K562 (cell line): Measurements from ENCODE around the gene CPE. TPM values are rescaled to one million over a fixed set of nuclear protein-coding genes. Genes with fewer than 3 reads are reported as not detected.

Source experiments
- CEBPB ChIP-seq: fragments of 450-650 bp; IDR thresholded peaks from 2 replicates; pipeline ENCODE4 v1.6.1; 2016; ENCODE audit warnings: missing genetic modification characterization, missing compliant biosample characterization
- HLTF ChIP-seq: fragments of 450-650 bp; IDR thresholded peaks from 2 replicates; pipeline ENCODE4 v1.6.1; 2016
- PHB2 ChIP-seq: fragments of 450-650 bp; IDR thresholded peaks from 2 replicates; pipeline ENCODE4 v1.6.1; 2017; ENCODE audit warnings: low read depth
- ZNF507 ChIP-seq: conservative IDR thresholded peaks from 2 replicates; pipeline ENCODE4 v1.6.1; 2017; ENCODE audit warnings: missing genetic modification characterization, missing compliant biosample characterization
- polyA plus RNA-seq, 8 experiments: library from polyadenylated mRNA; depleted of rRNA in 4 of 8; stranded (reverse) in 5 of 8; unstranded in 3 of 8; fragments of >200 nt; fragmentation: Nextera tagmentation in 2 of 8; fragmentation: Illumina TruSeq in 1 of 8; extraction: Ambion mirVana in 2 of 8; extraction: Trizol in 1 of 8; gene quantifications; 2 replicates each; pipeline versions ENCODE4 v1.2.1 to v1.2.3, GENCODE V29; 2011 to 2014; ENCODE audit warnings: inconsistent platforms in 1 of 8, missing spikeins in 1 of 8
- total RNA-seq, 7 experiments: library from RNA; depleted of rRNA in 6 of 7; stranded (reverse); fragments of >200 nt in 6 of 7; fragmentation: Illumina TruSeq in 2 of 7; extraction: Trizol in 2 of 7; gene quantifications; 2 replicates each; pipeline versions ENCODE4 v1.2.1 to v1.2.3, GENCODE V29; 2011 to 2021; ENCODE audit warnings: low replicate concordance in 1 of 7
- TF ChIP-seq, protein P1 (sequence below), 2 experiments: fragments of 450-650 bp; IDR thresholded peaks; 2 replicates each; pipeline ENCODE4 v1.6.1; 2016; ENCODE audit warnings: mild to moderate bottlenecking in 2 of 2, borderline replicate concordance in 1 of 2, low read depth in 1 of 2, moderate library complexity in 1 of 2
- TF ChIP-seq, protein P2 (sequence below): fragments of 250-450 bp; sonication (Bioruptor Pico); IDR thresholded peaks from 2 replicates; pipeline ENCODE4 v1.5.0; 2021; ENCODE audit warnings: mild to moderate bottlenecking, borderline replicate concordance
- TF ChIP-seq, protein P3 (sequence below), 2 experiments: fragments of 450-650 bp in 1 of 2; IDR thresholded peaks; 2 replicates each; pipeline ENCODE4 v1.6.1; 2011 to 2017; ENCODE audit warnings: low read depth in 2 of 2, antibody characterized with exemption in 1 of 2, borderline replicate concordance in 1 of 2, low read length in 1 of 2, mild to moderate bottlenecking in 1 of 2, mixed read lengths in 1 of 2; ENCODE audit not compliant: control insufficient read depth in 1 of 2
- TF ChIP-seq, protein P4 (sequence below): sonication (generic); IDR thresholded peaks from 2 replicates; pipeline ENCODE4 v1.6.1; 2016

CPE gene
- total and polyA plus RNA-seq, 9 of the 15 experiments (the other 6 are each of a cell fraction or from before 2014, with no cell fraction given): 0.04 to 0.16 (median 0.06) TPM; not detected in 4

DNA sequence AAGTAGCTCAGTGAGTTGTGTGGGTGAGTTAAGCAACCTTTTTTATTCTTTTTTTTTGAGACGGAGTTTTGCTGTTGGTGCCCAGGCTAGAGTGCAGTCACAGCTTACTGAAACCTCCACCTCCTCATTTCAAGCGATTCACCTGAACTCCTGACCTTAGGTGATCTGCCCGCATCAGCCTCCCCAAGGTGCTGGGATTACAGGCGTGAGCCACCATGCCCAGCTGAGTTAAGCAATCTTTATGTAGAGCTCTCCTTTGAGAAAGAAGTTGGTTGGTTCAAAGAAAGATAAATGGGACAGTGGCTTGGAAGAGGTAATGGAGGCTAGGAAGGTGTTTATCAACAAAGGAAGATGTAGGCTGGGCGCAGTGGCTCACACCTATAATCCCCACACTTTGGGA is 48.1 kb upstream of the CPE start (continued):
- TF ChIP-seq, protein P1, sequence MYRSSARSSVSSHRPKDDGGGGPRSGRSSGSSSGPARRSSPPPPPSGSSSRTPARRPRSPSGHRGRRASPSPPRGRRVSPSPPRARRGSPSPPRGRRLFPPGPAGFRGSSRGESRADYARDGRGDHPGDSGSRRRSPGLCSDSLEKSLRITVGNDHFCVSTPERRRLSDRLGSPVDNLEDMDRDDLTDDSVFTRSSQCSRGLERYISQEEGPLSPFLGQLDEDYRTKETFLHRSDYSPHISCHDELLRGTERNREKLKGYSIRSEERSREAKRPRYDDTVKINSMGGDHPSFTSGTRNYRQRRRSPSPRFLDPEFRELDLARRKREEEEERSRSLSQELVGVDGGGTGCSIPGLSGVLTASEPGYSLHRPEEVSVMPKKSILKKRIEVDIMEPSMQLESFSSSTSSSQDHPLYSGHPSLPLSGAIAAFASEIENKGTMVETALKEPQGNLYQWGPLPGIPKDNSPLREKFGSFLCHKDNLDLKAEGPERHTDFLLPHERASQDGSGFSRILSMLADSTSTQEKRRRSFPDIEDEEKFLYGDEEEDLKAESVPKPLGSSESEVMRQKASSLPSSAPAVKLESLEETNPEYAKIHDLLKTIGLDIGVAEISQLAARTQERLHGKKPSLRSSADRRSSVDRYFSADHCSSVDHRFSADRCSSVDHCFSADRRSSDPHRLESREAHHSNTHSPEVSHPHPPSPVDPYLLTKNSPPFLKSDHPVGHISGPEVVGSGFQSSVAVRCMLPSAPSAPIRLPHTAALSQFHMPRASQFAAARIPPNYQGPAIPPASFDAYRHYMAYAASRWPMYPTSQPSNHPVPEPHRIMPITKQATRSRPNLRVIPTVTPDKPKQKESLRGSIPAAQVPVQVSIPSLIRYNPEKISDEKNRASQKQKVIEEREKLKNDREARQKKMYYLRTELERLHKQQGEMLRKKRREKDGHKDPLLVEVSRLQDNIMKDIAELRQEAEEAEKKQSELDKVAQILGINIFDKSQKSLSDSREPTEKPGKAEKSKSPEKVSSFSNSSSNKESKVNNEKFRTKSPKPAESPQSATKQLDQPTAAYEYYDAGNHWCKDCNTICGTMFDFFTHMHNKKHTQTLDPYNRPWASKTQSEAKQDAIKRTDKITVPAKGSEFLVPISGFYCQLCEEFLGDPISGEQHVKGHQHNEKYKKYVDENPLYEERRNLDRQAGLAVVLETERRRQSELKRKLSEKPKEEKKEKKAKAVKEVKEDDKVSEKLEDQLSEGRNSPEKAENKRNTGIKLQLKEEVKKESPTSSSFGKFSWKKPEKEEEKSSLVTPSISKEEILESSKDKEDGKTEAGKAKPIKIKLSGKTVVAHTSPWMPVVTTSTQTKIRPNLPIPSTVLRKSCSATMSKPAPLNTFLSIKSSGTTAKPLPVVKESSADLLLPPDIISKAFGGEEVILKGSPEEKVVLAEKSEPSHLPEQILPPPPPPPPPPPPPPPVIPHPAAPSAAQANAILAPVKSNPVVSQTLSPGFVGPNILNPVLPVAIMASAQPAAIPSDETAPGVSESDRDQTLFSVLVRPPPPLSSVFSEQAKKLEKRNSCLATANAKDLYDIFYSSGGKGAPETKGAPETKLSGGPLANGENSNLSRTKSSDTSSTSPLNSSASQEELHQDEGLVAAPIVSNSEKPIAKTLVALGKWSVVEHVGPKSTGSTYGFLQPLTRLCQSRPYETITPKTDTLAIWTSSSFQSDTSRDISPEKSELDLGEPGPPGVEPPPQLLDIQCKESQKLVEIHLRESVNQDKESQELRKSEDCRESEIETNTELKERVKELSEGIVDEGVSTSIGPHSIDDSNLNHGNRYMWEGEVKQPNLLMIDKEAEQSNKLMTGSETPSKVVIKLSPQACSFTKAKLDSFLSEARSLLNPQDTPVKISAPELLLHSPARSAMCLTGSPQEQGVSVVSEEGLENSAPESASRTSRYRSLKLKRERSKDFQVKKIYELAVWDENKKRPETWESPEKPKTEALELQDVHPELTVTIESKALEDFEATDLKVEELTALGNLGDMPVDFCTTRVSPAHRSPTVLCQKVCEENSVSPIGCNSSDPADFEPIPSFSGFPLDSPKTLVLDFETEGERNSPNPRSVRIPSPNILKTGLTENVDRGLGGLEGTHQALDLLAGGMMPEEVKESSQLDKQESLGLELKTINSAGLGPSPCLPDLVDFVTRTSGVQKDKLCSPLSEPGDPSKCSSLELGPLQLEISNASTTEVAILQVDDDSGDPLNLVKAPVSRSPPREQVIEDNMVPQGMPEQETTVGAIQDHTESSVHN (IDR thresholded peaks at IDR 0.05; ENCODE audit: borderline replicate concordance in 1 of 2, low read depth in 1 of 2): no peak
- TF ChIP-seq, protein P2, sequence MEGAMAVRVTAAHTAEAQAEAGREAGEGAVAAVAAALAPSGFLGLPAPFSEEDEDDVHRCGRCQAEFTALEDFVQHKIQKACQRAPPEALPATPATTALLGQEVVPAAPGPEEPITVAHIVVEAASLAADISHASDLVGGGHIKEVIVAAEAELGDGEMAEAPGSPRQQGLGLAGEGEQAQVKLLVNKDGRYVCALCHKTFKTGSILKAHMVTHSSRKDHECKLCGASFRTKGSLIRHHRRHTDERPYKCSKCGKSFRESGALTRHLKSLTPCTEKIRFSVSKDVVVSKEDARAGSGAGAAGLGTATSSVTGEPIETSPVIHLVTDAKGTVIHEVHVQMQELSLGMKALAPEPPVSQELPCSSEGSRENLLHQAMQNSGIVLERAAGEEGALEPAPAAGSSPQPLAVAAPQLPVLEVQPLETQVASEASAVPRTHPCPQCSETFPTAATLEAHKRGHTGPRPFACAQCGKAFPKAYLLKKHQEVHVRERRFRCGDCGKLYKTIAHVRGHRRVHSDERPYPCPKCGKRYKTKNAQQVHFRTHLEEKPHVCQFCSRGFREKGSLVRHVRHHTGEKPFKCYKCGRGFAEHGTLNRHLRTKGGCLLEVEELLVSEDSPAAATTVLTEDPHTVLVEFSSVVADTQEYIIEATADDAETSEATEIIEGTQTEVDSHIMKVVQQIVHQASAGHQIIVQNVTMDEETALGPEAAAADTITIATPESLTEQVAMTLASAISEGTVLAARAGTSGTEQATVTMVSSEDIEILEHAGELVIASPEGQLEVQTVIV (CRISPR knock-in tag): no peak
- TF ChIP-seq, protein P3, sequence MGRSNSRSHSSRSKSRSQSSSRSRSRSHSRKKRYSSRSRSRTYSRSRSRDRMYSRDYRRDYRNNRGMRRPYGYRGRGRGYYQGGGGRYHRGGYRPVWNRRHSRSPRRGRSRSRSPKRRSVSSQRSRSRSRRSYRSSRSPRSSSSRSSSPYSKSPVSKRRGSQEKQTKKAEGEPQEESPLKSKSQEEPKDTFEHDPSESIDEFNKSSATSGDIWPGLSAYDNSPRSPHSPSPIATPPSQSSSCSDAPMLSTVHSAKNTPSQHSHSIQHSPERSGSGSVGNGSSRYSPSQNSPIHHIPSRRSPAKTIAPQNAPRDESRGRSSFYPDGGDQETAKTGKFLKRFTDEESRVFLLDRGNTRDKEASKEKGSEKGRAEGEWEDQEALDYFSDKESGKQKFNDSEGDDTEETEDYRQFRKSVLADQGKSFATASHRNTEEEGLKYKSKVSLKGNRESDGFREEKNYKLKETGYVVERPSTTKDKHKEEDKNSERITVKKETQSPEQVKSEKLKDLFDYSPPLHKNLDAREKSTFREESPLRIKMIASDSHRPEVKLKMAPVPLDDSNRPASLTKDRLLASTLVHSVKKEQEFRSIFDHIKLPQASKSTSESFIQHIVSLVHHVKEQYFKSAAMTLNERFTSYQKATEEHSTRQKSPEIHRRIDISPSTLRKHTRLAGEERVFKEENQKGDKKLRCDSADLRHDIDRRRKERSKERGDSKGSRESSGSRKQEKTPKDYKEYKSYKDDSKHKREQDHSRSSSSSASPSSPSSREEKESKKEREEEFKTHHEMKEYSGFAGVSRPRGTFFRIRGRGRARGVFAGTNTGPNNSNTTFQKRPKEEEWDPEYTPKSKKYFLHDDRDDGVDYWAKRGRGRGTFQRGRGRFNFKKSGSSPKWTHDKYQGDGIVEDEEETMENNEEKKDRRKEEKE (IDR thresholded peaks at IDR 0.05; ENCODE audit: borderline replicate concordance in 1 of 2, control insufficient read depth in 1 of 2, low read depth in 2 of 2, low read length in 1 of 2): no peak
- no peak for TF ChIP-seq ZNF507 (tag)
- TF ChIP-seq HLTF: no peak
- TF ChIP-seq, protein P4, sequence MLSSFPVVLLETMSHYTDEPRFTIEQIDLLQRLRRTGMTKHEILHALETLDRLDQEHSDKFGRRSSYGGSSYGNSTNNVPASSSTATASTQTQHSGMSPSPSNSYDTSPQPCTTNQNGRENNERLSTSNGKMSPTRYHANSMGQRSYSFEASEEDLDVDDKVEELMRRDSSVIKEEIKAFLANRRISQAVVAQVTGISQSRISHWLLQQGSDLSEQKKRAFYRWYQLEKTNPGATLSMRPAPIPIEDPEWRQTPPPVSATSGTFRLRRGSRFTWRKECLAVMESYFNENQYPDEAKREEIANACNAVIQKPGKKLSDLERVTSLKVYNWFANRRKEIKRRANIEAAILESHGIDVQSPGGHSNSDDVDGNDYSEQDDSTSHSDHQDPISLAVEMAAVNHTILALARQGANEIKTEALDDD: peak; percentile 52; the same call in 1 of the 2 replicates
- TF ChIP-seq PHB2: no peak
- 0 out of 2 replicates have a peak, but pooled peaks have one; percentile 18 for TF ChIP-seq CEBPB (tag)
- TF ChIP-seq, all 486 proteins: peak for 3
